HEK293 (cell line): ENCODE results near the gene TLE2.

Experiments used
- CTCF ChIP-seq: fragments of 450-650 bp; formaldehyde crosslinking; IDR thresholded peaks from 2 replicates; pipeline ENCODE4 v1.5.1; 2016; ENCODE audit warnings: missing biosample characterization, missing genetic modification characterization
- EGR2 ChIP-seq: fragments of 450-650 bp; formaldehyde crosslinking; IDR thresholded peaks from 2 replicates; pipeline ENCODE4 v1.5.1; 2016; ENCODE audit warnings: low read depth, missing biosample characterization, missing genetic modification characterization
- FEZF1 ChIP-seq: fragments of 450-650 bp; formaldehyde crosslinking; IDR thresholded peaks from 2 replicates; pipeline ENCODE4 v1.5.1; 2016; ENCODE audit warnings: missing biosample characterization, missing genetic modification characterization
- GLIS2 ChIP-seq: fragments of 450-650 bp; formaldehyde crosslinking; IDR thresholded peaks from 2 replicates; pipeline ENCODE4 v1.5.1; 2016; ENCODE audit warnings: missing biosample characterization, missing genetic modification characterization
- KLF1 ChIP-seq: fragments of 450-650 bp; formaldehyde crosslinking; IDR thresholded peaks from 2 replicates; pipeline ENCODE4 v1.5.1; 2016; ENCODE audit warnings: missing biosample characterization, missing genetic modification characterization
- KLF10 ChIP-seq: fragments of 450-650 bp; IDR thresholded peaks from 2 replicates; pipeline ENCODE4 v1.5.1; 2018; ENCODE audit warnings: missing biosample characterization, mild to moderate bottlenecking, missing genetic modification characterization
- OSR2 ChIP-seq: fragments of 450-650 bp; formaldehyde crosslinking; IDR thresholded peaks from 2 replicates; pipeline ENCODE4 v1.5.1; 2016; ENCODE audit warnings: missing biosample characterization, missing genetic modification characterization
- PATZ1 ChIP-seq: fragments of 450-650 bp; formaldehyde crosslinking; IDR thresholded peaks from 2 replicates; pipeline ENCODE4 v1.5.1; 2016; ENCODE audit warnings: missing biosample characterization, missing genetic modification characterization
- PBX3 ChIP-seq: sonication (generic); formaldehyde crosslinking; IDR thresholded peaks from 2 replicates; pipeline ENCODE4 v1.8.1; 2022; ENCODE audit warnings: mild to moderate bottlenecking, moderate library complexity, missing genetic modification reagents
- SP2 ChIP-seq: fragments of 450-650 bp; formaldehyde crosslinking; IDR thresholded peaks from 2 replicates; pipeline ENCODE4 v1.5.1; 2016; ENCODE audit warnings: missing biosample characterization, missing genetic modification characterization
- SP7 ChIP-seq: fragments of 450-650 bp; formaldehyde crosslinking; IDR thresholded peaks from 2 replicates; pipeline ENCODE4 v1.5.1; 2016; ENCODE audit warnings: missing biosample characterization, missing genetic modification characterization
- ZBTB10 ChIP-seq: fragments of 450-650 bp; formaldehyde crosslinking; IDR thresholded peaks from 2 replicates; pipeline ENCODE4 v1.5.1; 2016; ENCODE audit warnings: missing biosample characterization, missing genetic modification characterization
- ZBTB20 ChIP-seq: fragments of 450-650 bp; formaldehyde crosslinking; IDR thresholded peaks from 2 replicates; pipeline ENCODE4 v1.5.1; 2016; ENCODE audit warnings: missing biosample characterization, missing genetic modification characterization
- ZBTB21 ChIP-seq: fragments of 450-650 bp; formaldehyde crosslinking; IDR thresholded peaks from 2 replicates; pipeline ENCODE4 v1.5.1; 2017; ENCODE audit warnings: missing biosample characterization, missing genetic modification characterization
- ZIC2 ChIP-seq: fragments of 450-650 bp; formaldehyde crosslinking; IDR thresholded peaks from 2 replicates; pipeline ENCODE4 v1.5.1; 2016; ENCODE audit warnings: missing biosample characterization, missing genetic modification characterization
- ZNF2 ChIP-seq: fragments of 450-650 bp; formaldehyde crosslinking; IDR thresholded peaks from 2 replicates; pipeline ENCODE4 v1.5.1; 2016; ENCODE audit warnings: missing biosample characterization, missing genetic modification characterization
- ZNF292 ChIP-seq: fragments of 450-650 bp; formaldehyde crosslinking; IDR thresholded peaks from 2 replicates; pipeline ENCODE4 v1.5.1; 2016; ENCODE audit warnings: low read depth, missing biosample characterization, missing genetic modification characterization, borderline replicate concordance
- ZNF398 ChIP-seq: fragments of 450-650 bp; formaldehyde crosslinking; IDR thresholded peaks from 2 replicates; pipeline ENCODE4 v1.5.1; 2017; ENCODE audit warnings: missing biosample characterization, missing genetic modification characterization
- ZNF404 ChIP-seq: fragments of 450-650 bp; formaldehyde crosslinking; IDR thresholded peaks from 2 replicates; pipeline ENCODE4 v1.5.1; 2017; ENCODE audit warnings: missing biosample characterization, missing genetic modification characterization
- ZNF558 ChIP-seq: fragments of 450-650 bp; formaldehyde crosslinking; IDR thresholded peaks from 2 replicates; pipeline ENCODE4 v1.5.1; 2016; ENCODE audit warnings: missing biosample characterization, missing genetic modification characterization
- ZNF561 ChIP-seq: fragments of 450-650 bp; IDR thresholded peaks from 2 replicates; pipeline ENCODE4 v1.5.1; 2018; ENCODE audit warnings: missing biosample characterization, missing genetic modification characterization, borderline replicate concordance
- ZNF629 ChIP-seq: fragments of 450-650 bp; formaldehyde crosslinking; IDR thresholded peaks from 2 replicates; pipeline ENCODE4 v1.5.1; 2017; ENCODE audit warnings: missing biosample characterization, missing genetic modification characterization
- ZNF639 ChIP-seq: fragments of 450-650 bp; formaldehyde crosslinking; IDR thresholded peaks from 2 replicates; pipeline ENCODE4 v1.5.1; 2016; ENCODE audit warnings: missing biosample characterization, missing genetic modification characterization
- ZNF692 ChIP-seq: fragments of 450-650 bp; formaldehyde crosslinking; IDR thresholded peaks from 2 replicates; pipeline ENCODE4 v1.5.1; 2016; ENCODE audit warnings: missing biosample characterization, missing genetic modification characterization
- ZNF704 ChIP-seq: fragments of 450-650 bp; formaldehyde crosslinking; IDR thresholded peaks from 2 replicates; pipeline ENCODE4 v1.5.1; 2016; ENCODE audit warnings: missing biosample characterization, missing genetic modification characterization

TLE2 gene

GRCh38 chr19:2977001-2977745 is 51.9 kb downstream of the TLE2 start, which contains the start of gene TLE6 (continued):
- TF ChIP-seq ZBTB21 (peak; percentile 11; the same call in 1 of the 2 replicates), ZBTB20 (peak; percentile 84), ZNF629 (tag by site-specific recombination) (0 out of 2 replicates have a peak, but pooled peaks have one; percentile 51), PBX3 (CRISPR knock-in tag) (peak; percentile 96), ZIC2 (tag by site-specific recombination) (peak; percentile 84), ZBTB10 (tag by site-specific recombination) (peak; percentile 73), ZNF561 (tag by site-specific recombination) (peak; percentile 92; the same call in 1 of the 2 replicates), SP2 (peak; percentile 98), EGR2 (tag by site-specific recombination) (peak; percentile 75), ZNF2 (tag by site-specific recombination) (peak; percentile 16; the same call in 1 of the 2 replicates), KLF1 (tag by site-specific recombination) (peak; percentile 100), ZNF398 (tag by site-specific recombination) (peak; percentile 74), ZNF692 (tag by site-specific recombination) (no peak), ZNF558 (tag by site-specific recombination) (no peak), ZNF292 (tag by site-specific recombination) (no peak), ZNF639 (0 out of 2 replicates have a peak, but pooled peaks have one; percentile 19), CTCF (tag by site-specific recombination) (peak; percentile 17; the same call in 1 of the 2 replicates), ZNF404 (tag by site-specific recombination) (no peak), PATZ1 (tag by site-specific recombination) (peak; percentile 94), GLIS2 (tag by site-specific recombination) (peak; percentile 97), SP7 (tag by site-specific recombination) (0 out of 2 replicates have a peak, but pooled peaks have one; percentile 48), KLF10 (tag by site-specific recombination) (0 out of 2 replicates have a peak, but pooled peaks have one; percentile 73), OSR2 (tag by site-specific recombination) (peak; percentile 88), ZNF704 (0 out of 2 replicates have a peak, but pooled peaks have one; percentile 33), FEZF1 (tag by site-specific recombination) (peak; percentile 33; the same call in 1 of the 2 replicates)
